ENCODE measurements around the gene METAP2.

METAP2 gene

DNA sequence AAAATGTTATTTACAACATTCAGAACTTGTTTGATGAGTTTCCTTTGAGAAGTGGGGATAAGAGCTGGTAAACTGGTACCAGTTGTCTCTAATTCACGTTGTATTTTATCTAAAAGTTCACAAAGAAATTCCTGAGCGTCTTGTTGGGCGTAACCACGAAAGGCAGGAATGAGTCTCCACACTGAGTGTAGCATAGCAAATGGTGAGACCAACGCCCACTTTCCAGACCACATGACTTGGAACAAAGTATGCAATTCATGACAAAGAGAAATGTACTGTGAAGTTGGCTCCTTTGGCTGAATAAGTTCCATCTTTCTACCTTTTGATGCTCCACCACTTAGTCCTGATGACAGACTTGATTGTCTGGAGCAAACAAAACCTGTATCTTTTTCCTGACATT, 58.9 kb downstream of the METAP2 start:
- in situ Hi-C loops (cut with HindIII; ENCODE audit: low pct_ligation_motif_present, low sequenced_read_pairs) = loop anchor here (25.0 kb wide), 1 partner anchor 196 kb away; no protein-coding TSS in a partner anchor
- no peak overlapping the region for H3K27ac ChIP-seq
- TF ChIP-seq, protein P1, sequence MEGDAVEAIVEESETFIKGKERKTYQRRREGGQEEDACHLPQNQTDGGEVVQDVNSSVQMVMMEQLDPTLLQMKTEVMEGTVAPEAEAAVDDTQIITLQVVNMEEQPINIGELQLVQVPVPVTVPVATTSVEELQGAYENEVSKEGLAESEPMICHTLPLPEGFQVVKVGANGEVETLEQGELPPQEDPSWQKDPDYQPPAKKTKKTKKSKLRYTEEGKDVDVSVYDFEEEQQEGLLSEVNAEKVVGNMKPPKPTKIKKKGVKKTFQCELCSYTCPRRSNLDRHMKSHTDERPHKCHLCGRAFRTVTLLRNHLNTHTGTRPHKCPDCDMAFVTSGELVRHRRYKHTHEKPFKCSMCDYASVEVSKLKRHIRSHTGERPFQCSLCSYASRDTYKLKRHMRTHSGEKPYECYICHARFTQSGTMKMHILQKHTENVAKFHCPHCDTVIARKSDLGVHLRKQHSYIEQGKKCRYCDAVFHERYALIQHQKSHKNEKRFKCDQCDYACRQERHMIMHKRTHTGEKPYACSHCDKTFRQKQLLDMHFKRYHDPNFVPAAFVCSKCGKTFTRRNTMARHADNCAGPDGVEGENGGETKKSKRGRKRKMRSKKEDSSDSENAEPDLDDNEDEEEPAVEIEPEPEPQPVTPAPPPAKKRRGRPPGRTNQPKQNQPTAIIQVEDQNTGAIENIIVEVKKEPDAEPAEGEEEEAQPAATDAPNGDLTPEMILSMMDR (IDR thresholded peaks at IDR 0.05; ENCODE audit: low read depth, low read length, missing control alignments) = no peak
- no peak overlapping the region for H3K4me3 ChIP-seq (ENCODE audit: low read depth, low read length)
- peak; percentile 48 for DNase-seq
- H3K27me3 ChIP-seq (replicated peaks) = no peaks in the 10 kb centered on the region
- no peaks in the 10 kb centered on the region for H3K36me3 ChIP-seq (replicated peaks)

DNA sequence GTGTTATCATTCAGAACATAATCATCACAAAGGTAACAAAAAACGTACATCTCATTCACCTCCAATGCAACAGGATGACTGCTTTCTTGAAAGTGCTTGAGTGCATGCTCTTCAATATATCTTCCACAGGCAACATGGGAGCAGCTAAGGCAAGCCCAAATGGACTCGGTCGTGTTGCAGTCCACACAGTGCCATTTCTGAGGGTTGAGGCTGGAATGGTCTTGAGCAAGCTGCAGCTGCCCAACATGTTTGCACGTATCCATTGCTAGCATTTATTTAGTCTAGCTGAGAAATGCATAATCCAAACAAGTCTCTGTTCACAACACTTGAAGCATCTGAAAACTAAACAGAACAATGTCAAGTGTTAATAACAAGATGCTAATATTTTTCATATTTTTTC, 60.0 kb downstream of the METAP2 start:
- no peak for DNase-seq
- in situ Hi-C loops (cut with HindIII; ENCODE audit: low pct_ligation_motif_present, low sequenced_read_pairs) = loop anchor here (25.0 kb wide), 1 partner anchor 197 kb away; no protein-coding TSS in a partner anchor
- Histone ChIP-seq H3K36me3 (replicated peaks) (no peaks in the 10 kb centered on the region), H3K27ac (no peak overlapping the region), H3K27me3 (replicated peaks) (no peaks in the 10 kb centered on the region), H3K4me3 (ENCODE audit: low read depth, low read length) (no peak overlapping the region)
- TF ChIP-seq, protein P1 (IDR thresholded peaks at IDR 0.05; ENCODE audit: low read depth, low read length, missing control alignments) = no peak

DNA sequence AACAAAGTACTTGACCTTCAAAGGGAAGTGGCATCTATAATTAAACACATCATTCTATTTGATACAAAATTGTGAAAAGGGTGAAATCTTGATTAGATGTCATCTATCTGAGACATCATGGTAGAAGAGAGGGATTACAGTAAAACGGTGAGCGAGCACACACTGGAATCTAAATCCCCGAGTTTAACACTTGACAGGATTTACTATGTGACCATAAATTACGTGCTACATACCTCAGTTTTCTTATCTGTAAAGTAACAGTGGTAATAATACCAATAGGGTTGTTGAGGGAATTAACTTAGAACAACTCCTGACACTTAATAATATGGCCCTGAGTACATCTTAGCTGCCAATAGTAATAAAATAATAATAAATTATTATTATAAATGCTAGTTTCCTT, 64.1 kb downstream of the METAP2 start:
- no peaks in the 10 kb centered on the region for H3K36me3 ChIP-seq (replicated peaks)
- H3K27me3 ChIP-seq (replicated peaks) = no peaks in the 10 kb centered on the region
- in situ Hi-C loops (cut with HindIII; ENCODE audit: low pct_ligation_motif_present, low sequenced_read_pairs) = loop anchor here (25.0 kb wide), 1 partner anchor 201 kb away; no protein-coding TSS in a partner anchor
- H3K4me3 ChIP-seq (ENCODE audit: low read depth, low read length) = no peak overlapping the region
- DNase-seq = no peak
- H3K27ac ChIP-seq = no peak overlapping the region
- TF ChIP-seq, protein P1 (IDR thresholded peaks at IDR 0.05; ENCODE audit: low read depth, low read length, missing control alignments) = no peak

DNA sequence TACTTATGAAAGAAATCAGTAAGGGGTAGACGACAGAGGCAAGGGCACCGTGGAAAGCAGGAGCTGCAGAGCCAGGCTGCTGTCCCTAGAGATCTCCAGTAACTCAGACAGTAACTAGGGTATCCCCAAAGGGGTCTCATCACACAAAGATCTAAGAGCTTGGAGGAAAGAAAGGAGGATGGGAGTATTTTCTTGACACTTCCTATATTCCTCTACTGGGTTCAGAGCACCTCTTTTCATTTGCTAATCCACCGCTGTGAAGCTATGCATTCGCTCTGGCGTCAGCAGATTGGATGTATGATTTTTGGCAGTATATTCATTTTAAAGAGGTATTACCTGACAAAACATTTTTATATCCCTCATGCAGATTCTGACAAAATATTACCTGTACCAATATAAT, 64.7 kb downstream of the METAP2 start:
- no peaks in the 10 kb centered on the region for H3K36me3 ChIP-seq (replicated peaks)
- H3K4me3 ChIP-seq (ENCODE audit: low read depth, low read length) = no peak overlapping the region
- in situ Hi-C loops (cut with HindIII; ENCODE audit: low pct_ligation_motif_present, low sequenced_read_pairs) = loop anchor here (25.0 kb wide), 1 partner anchor 201 kb away; no protein-coding TSS in a partner anchor
- no peak for DNase-seq
- TF ChIP-seq, protein P1 (IDR thresholded peaks at IDR 0.05; ENCODE audit: low read depth, low read length, missing control alignments) = no peak
- no peaks in the 10 kb centered on the region for H3K27me3 ChIP-seq (replicated peaks)
- H3K27ac ChIP-seq = no peak overlapping the region

DNA sequence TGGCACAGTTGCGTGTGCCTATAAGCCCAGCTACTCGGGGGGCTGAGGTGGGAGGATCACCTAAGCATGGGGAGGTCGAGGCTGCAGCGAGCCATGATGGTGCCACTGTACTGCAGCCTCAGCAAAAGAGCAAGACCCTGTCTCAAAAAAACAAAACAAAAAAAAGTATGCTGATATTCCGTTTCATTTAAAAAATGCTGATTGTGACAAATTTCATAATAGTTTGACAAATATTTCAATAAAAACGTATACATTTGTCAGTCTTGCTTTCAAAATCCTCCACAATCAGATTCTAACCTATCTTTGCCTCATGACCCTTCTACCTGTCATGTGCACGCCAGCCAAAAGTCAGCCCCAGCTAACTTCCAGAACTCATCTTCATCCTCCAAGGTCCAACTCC, 67.5 kb downstream of the METAP2 start:
- no peaks in the 10 kb centered on the region for H3K27me3 ChIP-seq (replicated peaks)
- in situ Hi-C loops (cut with HindIII; ENCODE audit: low pct_ligation_motif_present, low sequenced_read_pairs) = loop anchor here (25.0 kb wide), 1 partner anchor 204 kb away; no protein-coding TSS in a partner anchor
- TF ChIP-seq, protein P1 (IDR thresholded peaks at IDR 0.05; ENCODE audit: low read depth, low read length, missing control alignments) = no peak
- no peak overlapping the region for H3K4me3 ChIP-seq (ENCODE audit: low read depth, low read length)
- no peaks in the 10 kb centered on the region for H3K36me3 ChIP-seq (replicated peaks)
- no peak for DNase-seq
- no peak overlapping the region for H3K27ac ChIP-seq

GRCh38 chr12:95543305-95543704, 69.4 kb downstream of the METAP2 start:
- H3K36me3 ChIP-seq (replicated peaks) = no peaks in the 10 kb centered on the region
- DNase-seq = no peak
- in situ Hi-C loops (cut with HindIII; ENCODE audit: low pct_ligation_motif_present, low sequenced_read_pairs) = loop anchor here (25.0 kb wide), 1 partner anchor 206 kb away; no protein-coding TSS in a partner anchor
- H3K27me3 ChIP-seq (replicated peaks) = no peaks in the 10 kb centered on the region
- no peak overlapping the region for H3K4me3 ChIP-seq (ENCODE audit: low read depth, low read length)
- TF ChIP-seq, protein P1 (IDR thresholded peaks at IDR 0.05; ENCODE audit: low read depth, low read length, missing control alignments) = no peak
- H3K27ac ChIP-seq = no peak overlapping the region

All from brain microvascular endothelial cell (primary cell).